ENCODE results near the gene FAM229B.

- TF ChIP-seq REST (IDR thresholded peaks at IDR 0.05; ENCODE audit: borderline replicate concordance), result no peak
- no peak for TF ChIP-seq REST (CRISPR knock-in tag; IDR thresholded peaks at IDR 0.05; ENCODE audit: low read depth)
- TF ChIP-seq RCOR1 (IDR thresholded peaks at IDR 0.05; ENCODE audit: borderline replicate concordance in 1 of 2, low read depth in 2 of 2, low read length in 2 of 2), result no peak
- no peak for TF ChIP-seq MAFK (IDR thresholded peaks at IDR 0.05; ENCODE audit: low read length)
- TF ChIP-seq POLR2A (conservative IDR thresholded peaks at IDR 0.05), result no peak
- no peak for TF ChIP-seq ZBED1 (IDR thresholded peaks at IDR 0.05)
- no peak for TF ChIP-seq ATF4 (CRISPR knock-in tag; IDR thresholded peaks at IDR 0.05)
Observed at GRCh38 chr6:112130878-112131277, 43.5 kb downstream of the FAM229B start.
